Lung (tissue), 12 donors: ENCODE measurements around the gene DUSP22. TPM values are rescaled to one million over a fixed set of nuclear protein-coding genes. Genes with fewer than 3 reads are reported as not detected.

Source experiments
- ATAC-seq: fragments of 200-7000 bp; cut with Tn5 transposase; one replicate; pipeline ENCODE4 v1.9.1; 2020; ENCODE audit warnings: moderate number of reproducible peaks; ENCODE audit not compliant: insufficient read depth, low FRiP score
- DNase-seq, 3 donors: peaks; one replicate each; pipeline ENCODE4 v3.0.0-alpha.2; 2013 to 2017
- H3K27ac ChIP-seq, 2 donors: one replicate each; pipeline ENCODE4 v1.5.1; 2013; ENCODE audit warnings: mild to moderate bottlenecking in 2 of 2, moderate library complexity in 2 of 2, control low read depth in 1 of 2, inconsistent platforms in 1 of 2, low read depth in 1 of 2, low read length in 1 of 2
- H3K27me3 ChIP-seq, 3 donors: one replicate each; pipeline ENCODE4 v1.5.1; 2013; ENCODE audit warnings: low read length in 2 of 3; ENCODE audit not compliant: control insufficient read depth in 3 of 3, insufficient read depth in 3 of 3
- H3K36me3 ChIP-seq, 4 donors: one replicate each; pipeline ENCODE4 v1.5.1; 2013; ENCODE audit warnings: low read length in 4 of 4, mild to moderate bottlenecking in 1 of 4, moderate library complexity in 1 of 4; ENCODE audit not compliant: control insufficient read depth in 4 of 4, insufficient read depth in 4 of 4
- H3K4me1 ChIP-seq, 5 donors: one replicate each; pipeline ENCODE4 v1.5.1; 2013; ENCODE audit warnings: low read length in 5 of 5, mild to moderate bottlenecking in 2 of 5, moderate library complexity in 1 of 5; ENCODE audit not compliant: control insufficient read depth in 5 of 5, insufficient read depth in 5 of 5
- H3K4me3 ChIP-seq: one replicate; pipeline ENCODE4 v1.5.1; 2013; ENCODE audit warnings: mild to moderate bottlenecking, control low read depth, moderate library complexity
- H3K9ac ChIP-seq, 2 donors: one replicate each; pipeline ENCODE4 v1.5.1; 2013; ENCODE audit warnings: low read length in 2 of 2, control low read depth in 1 of 2; ENCODE audit not compliant: insufficient read depth in 1 of 2
- H3K9me3 ChIP-seq, 4 donors: one replicate each; pipeline ENCODE4 v1.5.1; 2013; ENCODE audit warnings: low read length in 3 of 4, mild to moderate bottlenecking in 1 of 4, moderate library complexity in 1 of 4; ENCODE audit not compliant: control insufficient read depth in 4 of 4, insufficient read depth in 3 of 4
- WGBS, 2 donors: extraction: QIAGEN DNeasy Blood & Tissue Kit; methylation state at CpG; one replicate each; pipeline ENCODE4 v1.1.7; 2013; 5-methylcytosine and 5-hydroxymethylcytosine counted together
- polyA plus RNA-seq, 2 donors: library from polyadenylated mRNA; stranded (reverse); fragments of 200-250 nt; gene quantifications; one replicate each; pipeline ENCODE4 v1.2.1, GENCODE V29; 2013
- total RNA-seq, 2 donors: library from RNA; depleted of rRNA in 1 of 2; stranded (reverse); fragments of >200 nt in 1 of 2; gene quantifications; one replicate each; pipeline ENCODE4 v1.2.1, GENCODE V29; 2014 to 2021
- TF ChIP-seq, protein P1 (sequence below): IDR thresholded peaks from 2 replicates; pipeline ENCODE4 v1.5.1; 2012; ENCODE audit warnings: mild to moderate bottlenecking; ENCODE audit errors: control extremely low read depth, extremely low read depth
- donor health status: control.
- donor health status: control.
- donor health status: Bipolar disorder and iron deficiency.
- donor health status: healthy.
- donor health status: DM: yes; HTN: yes; CAD: no.

Gene DUSP22
- total and polyA plus RNA-seq, 4 donors: 38.9 to 51.1 (median 43.8) TPM

DNA sequence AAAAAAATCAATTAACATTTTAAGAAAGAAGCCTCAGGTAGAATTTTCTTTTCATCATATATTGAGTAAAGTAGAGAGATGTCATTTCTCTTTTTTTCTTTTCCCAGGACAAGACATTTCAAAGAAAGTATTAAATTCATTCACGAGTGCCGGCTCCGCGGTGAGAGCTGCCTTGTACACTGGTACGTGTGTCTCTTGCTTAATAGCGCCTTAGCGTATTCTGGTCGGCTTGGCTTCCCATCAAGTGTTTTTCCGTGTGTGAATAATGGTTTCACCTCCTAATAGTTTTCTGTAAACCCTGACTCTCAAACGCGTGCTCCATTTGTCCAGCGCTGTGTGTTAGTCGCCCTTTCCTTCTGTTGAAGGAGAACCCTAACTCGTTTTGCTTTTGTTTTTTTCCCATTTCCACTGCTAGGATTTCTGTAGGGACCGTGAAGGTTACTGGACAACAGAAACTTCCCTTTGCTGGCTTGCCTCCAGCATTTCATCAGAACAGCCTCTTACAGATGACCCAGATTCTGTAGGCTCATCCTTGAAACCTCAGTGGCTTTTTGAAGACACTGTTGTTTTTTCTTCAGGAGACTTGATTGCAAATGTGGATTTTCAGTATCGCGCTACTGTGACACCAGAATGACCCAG, 53.6 kb downstream of the DUSP22 start:
- TF ChIP-seq, protein P1, sequence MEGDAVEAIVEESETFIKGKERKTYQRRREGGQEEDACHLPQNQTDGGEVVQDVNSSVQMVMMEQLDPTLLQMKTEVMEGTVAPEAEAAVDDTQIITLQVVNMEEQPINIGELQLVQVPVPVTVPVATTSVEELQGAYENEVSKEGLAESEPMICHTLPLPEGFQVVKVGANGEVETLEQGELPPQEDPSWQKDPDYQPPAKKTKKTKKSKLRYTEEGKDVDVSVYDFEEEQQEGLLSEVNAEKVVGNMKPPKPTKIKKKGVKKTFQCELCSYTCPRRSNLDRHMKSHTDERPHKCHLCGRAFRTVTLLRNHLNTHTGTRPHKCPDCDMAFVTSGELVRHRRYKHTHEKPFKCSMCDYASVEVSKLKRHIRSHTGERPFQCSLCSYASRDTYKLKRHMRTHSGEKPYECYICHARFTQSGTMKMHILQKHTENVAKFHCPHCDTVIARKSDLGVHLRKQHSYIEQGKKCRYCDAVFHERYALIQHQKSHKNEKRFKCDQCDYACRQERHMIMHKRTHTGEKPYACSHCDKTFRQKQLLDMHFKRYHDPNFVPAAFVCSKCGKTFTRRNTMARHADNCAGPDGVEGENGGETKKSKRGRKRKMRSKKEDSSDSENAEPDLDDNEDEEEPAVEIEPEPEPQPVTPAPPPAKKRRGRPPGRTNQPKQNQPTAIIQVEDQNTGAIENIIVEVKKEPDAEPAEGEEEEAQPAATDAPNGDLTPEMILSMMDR: no peak
- WGBS, 2 donors: 88 to 91% methylated on average over 17 of the region's 17 CpGs
- H3K27ac ChIP-seq: no peak overlapping the region
- H3K4me3 ChIP-seq: no peak overlapping the region
- ATAC-seq (no peak), DNase-seq (peak in 1 of 3 donors; percentile 44)
- peaks cover 0 to 4% (median 0%) of the 10 kb centered on the region in 5 donors for H3K4me1 ChIP-seq
- H3K36me3 ChIP-seq: peaks cover 0 to 19% (median 2%) of the 10 kb centered on the region in 4 donors
- H3K9ac ChIP-seq: no peak overlapping the region
- peaks cover 0 to 5% (median 0%) of the 10 kb centered on the region in 4 donors for H3K9me3 ChIP-seq
- no peaks in the 10 kb centered on the region for H3K27me3 ChIP-seq

GRCh38 chr6:346386-347030, 54.2 kb downstream of the DUSP22 start:
- H3K27me3 ChIP-seq: no peaks in the 10 kb centered on the region
- H3K4me1 ChIP-seq: peaks cover 0 to 4% (median 0%) of the 10 kb centered on the region in 5 donors
- no peak overlapping the region for H3K4me3 ChIP-seq
- H3K9me3 ChIP-seq: peaks cover 0 to 5% (median 0%) of the 10 kb centered on the region in 4 donors
- H3K36me3 ChIP-seq: peaks cover 0 to 19% (median 2%) of the 10 kb centered on the region in 4 donors
- no peak for ATAC-seq
- no peak overlapping the region for H3K27ac ChIP-seq
- H3K9ac ChIP-seq: no peak overlapping the region
- 83 to 85% methylated on average over 10 of the region's 10 CpGs for WGBS, 2 donors
- DNase-seq: peak in 1 of 3 donors; percentile 34
- TF ChIP-seq, protein P1: no peak

DNA sequence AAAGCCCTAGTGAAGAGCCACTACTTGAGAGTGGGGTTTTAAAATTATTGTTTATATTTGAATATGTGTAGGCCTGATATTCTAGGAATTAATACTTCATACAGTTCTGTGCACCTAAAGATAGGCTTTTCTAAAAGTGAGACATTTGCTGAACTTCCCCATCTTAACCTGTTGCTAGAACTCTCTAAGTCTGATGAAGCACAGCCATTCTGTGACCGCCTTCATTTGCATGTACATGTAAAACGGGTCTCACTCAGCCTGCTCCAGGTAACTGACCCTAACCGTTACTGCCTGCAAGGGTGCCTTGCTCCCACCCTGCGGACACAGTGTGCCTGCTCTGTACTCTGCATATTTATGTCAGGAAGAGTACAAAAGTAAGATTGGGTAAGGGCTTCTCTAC, 54.9 kb downstream of the DUSP22 start:
- peaks cover 0 to 4% (median 0%) of the 10 kb centered on the region in 5 donors for H3K4me1 ChIP-seq
- DNase-seq: no peak
- H3K36me3 ChIP-seq: peaks cover 0 to 19% (median 2%) of the 10 kb centered on the region in 4 donors
- peaks cover 0 to 5% (median 0%) of the 10 kb centered on the region in 4 donors for H3K9me3 ChIP-seq
- H3K4me3 ChIP-seq: no peak overlapping the region
- 91 to 95% methylated on average over 4 of the region's 4 CpGs for WGBS, 2 donors
- no peak for ATAC-seq
- TF ChIP-seq, protein P1: no peak
- H3K27me3 ChIP-seq: no peaks in the 10 kb centered on the region
- H3K27ac ChIP-seq: no peak overlapping the region
- H3K9ac ChIP-seq: no peak overlapping the region
